ENCODE measurements around the gene PSMD12.
A peak's percentile ranks its signal among the peaks of the same experiment; 100 is the strongest.
"Not testable (repeated sequence)": the region's sequence is repeated elsewhere in the genome, so short reads cannot be mapped to it uniquely, and the experiment has no call there.

PSMD12 gene

DNA sequence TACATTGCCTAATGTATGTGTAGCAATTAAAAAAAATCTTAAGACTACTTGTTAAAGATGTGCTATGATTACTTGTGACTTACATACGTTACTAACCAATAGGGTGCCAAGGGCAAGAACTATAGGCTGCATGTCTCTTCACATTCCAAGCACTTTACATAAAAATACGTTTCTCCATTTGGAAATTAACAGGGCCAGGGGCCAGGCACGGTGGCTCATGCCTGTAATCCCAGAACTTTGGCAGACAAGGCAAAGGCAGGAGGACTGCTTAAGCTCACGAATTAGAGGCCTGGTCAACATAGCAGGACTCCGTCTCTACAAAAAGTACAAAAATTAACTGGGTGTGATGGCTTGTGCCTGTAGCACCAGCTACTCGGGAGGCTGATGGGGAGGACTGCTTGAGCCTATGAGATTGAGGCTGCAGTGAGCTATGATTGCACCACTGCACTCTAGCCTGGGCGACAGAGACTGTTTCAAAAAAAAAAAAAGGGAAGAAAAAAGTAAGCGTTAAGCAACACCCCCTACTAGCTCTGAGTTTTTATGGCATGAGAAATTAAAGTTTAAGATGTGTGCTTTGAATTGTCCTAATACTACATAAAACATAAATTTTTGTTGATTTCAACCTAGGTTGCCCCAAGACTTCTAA is 12.3 kb downstream of the PSMD12 start:
- no peak for DNase-seq

GRCh38 chr17:67353161-67353560 is 13.2 kb downstream of the PSMD12 start:
- no peak for DNase-seq

DNA sequence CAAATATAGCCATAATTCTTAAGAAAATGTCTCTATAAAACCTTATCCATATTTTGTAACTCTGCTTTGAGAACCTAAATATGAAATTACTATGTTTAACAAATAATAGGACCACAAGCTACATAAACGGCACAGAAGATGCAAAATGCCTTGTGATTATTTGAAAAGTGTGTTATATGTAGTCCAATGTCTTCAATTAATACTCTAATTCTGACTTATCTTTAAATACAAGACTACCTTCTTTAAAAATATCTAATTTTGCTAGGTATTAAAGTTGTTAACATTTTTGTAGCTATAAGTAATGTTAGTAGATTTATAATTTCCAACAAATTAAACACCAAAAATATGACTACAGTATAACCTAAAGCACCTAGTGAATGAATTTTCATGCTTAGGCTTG is 17.0 kb downstream of the PSMD12 start:
- DNase-seq = no peak

- DNase-seq = no peak
These were observed 18.6 kb downstream of the PSMD12 start for GRCh38 chr17:67347826-67348225.

DNA sequence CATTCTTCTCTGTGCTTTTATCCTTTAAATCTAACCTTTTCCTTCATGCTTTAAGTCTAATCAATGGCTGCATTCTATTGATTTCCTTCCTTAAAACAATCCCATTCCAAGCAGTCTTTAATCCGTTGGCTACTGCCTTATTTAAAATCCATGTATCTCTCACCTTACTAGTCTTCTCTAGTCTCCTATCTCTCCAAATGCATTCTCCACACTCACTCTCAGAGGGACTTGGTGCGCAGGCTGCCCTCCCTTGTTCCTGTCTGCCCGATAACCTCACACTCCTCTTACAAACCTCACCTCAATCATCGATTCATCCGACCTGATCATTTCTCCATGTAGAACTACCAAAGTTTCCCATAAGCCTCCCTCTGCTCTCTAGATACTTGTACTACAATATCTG is 23.1 kb downstream of the PSMD12 start:
- DNase-seq = no peak

GRCh38 chr17:67338353-67338752 is 28.0 kb downstream of the PSMD12 start:
- not testable (repeated sequence) for DNase-seq

DNA sequence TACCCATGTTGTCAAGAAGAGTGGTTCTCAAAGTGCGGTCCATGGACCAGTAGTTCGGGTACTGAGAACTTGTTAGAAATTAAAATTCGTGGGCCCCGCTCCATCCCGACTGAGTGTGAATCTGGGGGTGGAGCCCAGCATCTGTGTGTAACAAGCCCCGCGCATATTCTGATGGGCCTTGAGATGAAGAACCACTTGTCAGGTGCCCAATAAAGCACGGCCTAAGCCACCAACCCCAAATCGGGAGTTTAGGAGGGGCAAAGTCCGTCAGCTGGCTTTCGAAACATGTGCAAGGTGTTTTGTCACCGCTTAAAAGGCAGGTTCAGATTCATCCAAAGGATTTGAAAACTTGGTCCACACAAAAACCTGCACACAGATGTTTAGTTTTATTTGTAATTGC is 29.5 kb downstream of the PSMD12 start:
- DNase-seq = no peak

GRCh38 chr17:67335245-67335835 is 31.0 kb downstream of the PSMD12 start:
- DNase-seq = no peak

DNA sequence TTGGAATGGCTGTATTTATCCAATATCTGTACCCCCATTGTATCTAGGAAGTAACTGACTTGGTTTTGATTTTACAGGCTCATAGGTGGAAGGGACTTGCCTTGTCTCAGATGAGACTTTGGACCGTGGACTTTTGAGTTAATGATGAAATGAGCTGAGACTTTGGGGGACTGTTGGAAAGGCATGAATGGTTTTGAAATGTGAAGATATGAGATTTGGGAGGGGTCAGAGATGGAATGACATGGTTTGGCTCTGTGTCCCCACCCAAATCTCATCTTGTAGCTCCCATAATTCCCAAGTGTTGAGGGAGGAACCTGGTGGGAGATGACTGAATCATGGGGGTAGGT is 34.2 kb downstream of the PSMD12 start:
- DNase-seq = not testable (repeated sequence)

DNA sequence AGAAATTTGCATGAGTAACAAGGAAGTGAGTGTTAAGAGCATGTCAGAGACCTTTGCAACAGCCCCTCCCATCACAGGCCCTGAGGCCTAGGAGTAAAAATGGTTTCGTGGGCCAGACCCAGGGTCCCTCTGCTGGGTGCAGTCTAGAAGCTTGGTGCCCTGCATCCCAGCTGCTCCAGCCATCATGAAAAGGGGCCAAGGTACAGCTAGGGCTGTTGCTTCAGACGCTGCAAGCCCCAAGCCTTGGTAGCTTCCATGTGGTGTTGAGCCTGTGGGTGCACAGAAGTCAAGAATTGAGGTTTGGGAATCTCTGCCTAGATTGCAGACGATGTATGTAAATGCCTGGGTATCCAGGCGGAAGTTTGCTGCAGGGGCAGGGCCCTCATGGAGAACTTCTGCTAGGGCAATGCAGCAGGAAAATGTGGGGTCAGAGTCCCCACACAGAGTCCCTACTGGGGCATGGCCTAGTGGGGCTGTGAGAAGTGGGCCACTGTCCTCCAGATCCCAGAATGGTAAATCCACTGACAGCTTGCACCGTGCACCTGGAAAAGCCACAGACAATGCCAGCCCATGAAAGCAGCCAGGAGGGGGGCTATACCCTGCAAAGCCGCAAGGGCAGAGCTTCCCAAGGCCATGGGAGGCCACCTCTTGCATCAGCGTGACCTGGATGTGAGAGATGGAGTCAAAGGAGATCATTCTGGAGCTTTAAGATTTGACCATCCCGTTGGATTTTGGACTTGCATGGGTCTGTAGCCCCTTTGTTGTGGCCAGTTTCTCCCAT is 34.8 kb downstream of the PSMD12 start:
- DNase-seq = not testable (repeated sequence)

GRCh38 chr17:67328026-67328425 is 38.4 kb downstream of the PSMD12 start:
- peak; percentile 85 to 90 for DNase-seq

DNA sequence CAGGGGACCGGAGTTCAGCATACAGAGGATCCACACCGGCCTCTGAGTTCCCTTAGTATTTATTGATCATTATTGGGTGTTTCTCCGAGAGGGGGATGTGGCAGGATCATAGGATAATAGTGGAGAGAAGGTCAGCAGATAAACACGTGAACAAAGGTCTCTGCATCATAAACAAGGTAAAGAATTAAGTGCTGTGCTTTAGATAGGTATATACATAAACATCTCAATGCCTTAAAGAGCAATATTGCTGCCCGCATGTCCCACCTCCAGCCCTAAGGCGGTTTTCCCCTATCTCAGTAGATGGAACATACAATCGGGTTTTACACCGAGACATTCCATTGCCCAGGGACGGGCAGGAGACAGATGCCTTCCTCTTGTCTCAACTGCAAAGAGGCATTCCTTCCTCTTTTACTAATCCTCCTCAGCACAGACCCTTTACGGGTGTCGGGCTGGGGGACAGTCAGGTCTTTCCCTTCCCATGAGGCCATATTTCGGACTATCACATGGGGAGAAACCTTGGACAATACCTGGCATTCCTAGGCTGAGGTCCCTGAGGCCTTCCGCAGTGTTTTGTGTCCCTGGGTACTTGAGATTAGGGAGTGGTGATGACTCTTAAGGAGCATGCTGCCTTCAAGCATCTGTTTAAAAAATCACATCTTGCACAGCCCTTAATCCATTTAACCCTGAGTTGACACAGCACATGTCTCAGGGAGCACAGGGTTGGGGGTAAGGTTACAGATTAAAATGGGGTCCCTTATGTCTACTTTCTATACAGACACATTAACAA is 39.2 kb downstream of the PSMD12 start:
- DNase-seq = peak; percentile 88 to 96

DNA sequence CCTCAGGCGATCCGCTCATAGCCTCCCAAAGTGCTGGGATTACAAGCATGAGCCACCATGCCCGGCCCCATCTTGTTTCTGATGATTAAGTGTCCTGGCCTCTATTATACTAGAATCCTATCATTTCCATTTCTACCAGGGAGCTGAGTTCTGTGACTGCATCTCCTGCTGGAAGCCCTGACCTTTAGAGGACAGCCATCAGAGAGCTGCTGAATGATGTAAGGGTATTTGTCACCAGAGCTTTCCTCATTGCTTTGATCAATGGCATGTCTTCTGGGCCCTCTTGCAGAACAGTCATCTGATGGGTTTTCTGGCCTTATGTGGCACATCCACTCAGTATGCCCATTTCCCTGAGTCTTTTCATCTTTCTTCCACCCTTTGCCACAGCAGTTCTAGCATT is 39.9 kb downstream of the PSMD12 start:
- no peak for DNase-seq

GRCh38 chr17:67324330-67324729 is 42.0 kb downstream of the PSMD12 start:
- peak in 1 of 2 experiments; percentile 18 for DNase-seq

GRCh38 chr17:67323445-67323844 is 42.9 kb downstream of the PSMD12 start:
- DNase-seq = no peak

DNA sequence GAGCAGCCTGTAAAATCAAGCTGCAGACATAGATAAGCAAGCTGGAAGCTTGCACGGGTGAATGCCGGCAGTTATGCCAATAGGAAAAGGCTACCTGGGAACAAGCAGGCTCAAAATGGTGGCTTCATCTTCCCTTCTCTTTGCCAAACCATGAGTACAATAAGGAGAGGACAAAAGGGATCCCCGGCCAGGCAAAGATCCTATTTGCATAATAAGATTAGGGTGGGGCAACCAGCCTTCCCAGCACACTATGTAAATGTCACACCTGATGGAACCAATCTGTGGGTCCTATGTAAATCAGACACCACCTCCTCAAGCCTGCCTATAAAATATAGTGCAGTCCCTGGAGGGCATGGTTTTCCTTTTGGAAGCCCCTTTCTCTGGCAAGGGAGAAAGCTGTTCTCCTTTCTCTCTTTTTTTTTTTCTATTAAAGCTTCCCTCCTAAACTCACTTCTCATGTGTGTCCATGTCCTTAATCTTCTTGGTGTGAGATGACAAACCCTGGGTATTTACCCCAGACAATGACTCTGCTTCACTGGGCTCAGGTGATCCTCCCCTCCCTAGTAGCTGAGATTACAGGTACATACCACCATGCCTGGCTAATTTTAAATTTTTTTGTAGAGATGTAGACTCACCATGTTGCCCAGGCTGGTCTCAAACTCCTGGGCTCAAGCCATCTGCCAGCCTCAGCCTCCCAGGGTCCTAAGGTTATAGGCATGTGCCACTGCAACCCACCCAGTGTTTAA is 44.2 kb downstream of the PSMD12 start:
- peak; percentile 67 to 85 for DNase-seq

GRCh38 chr17:67321486-67321885 is 44.9 kb downstream of the PSMD12 start:
- DNase-seq = not testable (repeated sequence)

DNA sequence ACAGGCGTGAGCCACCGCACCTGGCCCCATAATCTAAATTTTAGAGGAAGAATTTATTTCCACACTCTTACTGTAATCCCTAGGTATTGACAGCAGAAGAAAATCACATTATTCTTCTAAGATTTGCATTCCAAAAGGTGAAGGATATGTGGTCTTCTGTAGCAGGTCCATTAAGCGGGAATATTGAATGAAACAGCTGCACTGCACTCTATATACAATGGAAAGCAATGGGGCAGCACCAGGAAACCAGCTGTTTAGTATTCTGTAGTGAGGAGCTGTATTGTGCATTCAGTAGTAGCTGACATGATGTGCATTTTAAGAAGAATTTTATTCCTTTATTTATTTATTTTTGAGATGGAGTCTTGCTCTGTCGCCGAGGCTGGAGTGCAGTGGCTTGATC is 49.6 kb downstream of the PSMD12 start:
- DNase-seq = no peak

DNA sequence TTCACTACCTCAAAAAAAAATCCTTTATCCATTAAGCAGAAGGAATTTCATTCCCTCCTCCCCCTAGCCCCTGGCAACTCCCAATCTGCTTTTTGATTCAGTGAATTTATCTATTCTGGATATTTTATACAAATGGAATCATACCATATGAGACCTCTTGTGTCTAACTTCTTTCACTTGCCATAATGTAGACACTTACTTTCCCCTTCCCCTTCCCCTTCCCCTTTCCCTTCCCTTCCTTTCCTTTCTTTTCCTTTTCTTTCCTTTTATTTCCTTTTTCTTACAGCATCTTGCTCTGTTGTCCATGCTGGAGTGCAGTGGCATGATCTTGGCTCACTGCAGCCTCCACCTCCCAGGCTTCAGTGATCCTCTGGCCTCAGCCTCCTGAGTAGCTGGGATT is 50.5 kb downstream of the PSMD12 start:
- DNase-seq = no peak

- DNase-seq = no peak
These were observed 54.1 kb downstream of the PSMD12 start for GRCh38 chr17:67312265-67312664.

DNA sequence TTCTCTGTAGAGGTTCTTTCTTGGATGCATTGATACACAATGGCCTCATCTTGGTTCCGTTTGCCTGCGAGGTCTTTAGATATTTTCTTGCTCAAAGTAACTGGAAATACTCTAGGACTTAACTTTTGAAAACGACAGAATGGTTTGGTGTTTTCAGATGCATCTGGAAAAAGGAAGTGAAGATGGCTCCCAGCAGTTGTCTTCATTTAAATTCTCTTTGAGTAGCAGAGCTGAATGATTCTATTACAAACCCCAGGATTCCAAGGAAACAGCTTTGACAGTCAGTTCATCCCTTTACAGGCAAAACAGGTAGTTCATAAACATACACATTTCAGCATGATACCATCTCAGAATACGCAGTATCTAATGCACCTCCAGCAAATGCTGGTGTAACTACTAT is 54.8 kb downstream of the PSMD12 start:
- DNase-seq = no peak

- no peak for DNase-seq
These were observed 56.0 kb downstream of the PSMD12 start for GRCh38 chr17:67310406-67310805.
